ENCODE measurements around the gene ASCC3.

GRCh38 chr6:100881707-100882040 lies 545 bp upstream of the ASCC3 start:
- TF ChIP-seq CTCF (conservative IDR thresholded peaks at IDR 0.05; ENCODE audit: low read depth in 2 of 2) (no peak), EZH2phosphoT487 (IDR thresholded peaks at IDR 0.05; ENCODE audit: unreplicated experiment) (no peak), CREB1 (CRISPR knock-in tag; IDR thresholded peaks at IDR 0.05; ENCODE audit: low read depth) (no peak), EZH2 (IDR thresholded peaks at IDR 0.05; ENCODE audit: low read depth, unreplicated experiment) (no peak), NANOG (IDR thresholded peaks at IDR 0.05; ENCODE audit: borderline replicate concordance) (no peak), POLR2AphosphoS5 (IDR thresholded peaks at IDR 0.05; ENCODE audit: low read depth) (no peak), REST (IDR thresholded peaks at IDR 0.05; ENCODE audit: unreplicated experiment) (no peak), JUNB (IDR thresholded peaks at IDR 0.05; ENCODE audit: unreplicated experiment) (no peak), ZNF114 (CRISPR knock-in tag; IDR thresholded peaks at IDR 0.05) (no peak), ZNF331 (CRISPR knock-in tag; IDR thresholded peaks at IDR 0.05; ENCODE audit: low read depth) (no peak), ZNF462 (CRISPR knock-in tag; IDR thresholded peaks at IDR 0.05) (no peak), ETS1 (IDR thresholded peaks at IDR 0.05) (no peak)

All from GM23338 (cell line).